Measurements from ENCODE around the gene CLVS2. TPM values are rescaled to one million over a fixed set of nuclear protein-coding genes. Genes with fewer than 3 reads are reported as not detected.

The CLVS2 gene
- not detected for total RNA-seq

- ATAC-seq (no peak), DNase-seq (peak; percentile 6)
- POLR2A ChIA-PET, result no interaction called here
- intact Hi-C loops (cut with DNase I, micrococcal nuclease), result no loop called here
- Mint-ChIP-seq H3K27ac (no peak within 1 kb of the TSS), H3K27me3 (peaks cover 38% of the 10 kb centered on the region), H3K9me3 (ENCODE audit: low read depth) (no peaks in the 10 kb centered on the region), H3K36me3 (ENCODE audit: low read depth) (no peaks in the 10 kb centered on the region), H3K4me3 (no peak within 1 kb of the TSS), H3K4me1 (no peaks in the 10 kb centered on the region)
- CTCF ChIA-PET, result no interaction called here
These were observed at the start of gene CLVS2 for GRCh38 chr6:122995921-122996793. CLVS2 (plus strand) TSS chr6:122996235; CDS start chr6:122997778, 1,543 bp downstream.

DNA sequence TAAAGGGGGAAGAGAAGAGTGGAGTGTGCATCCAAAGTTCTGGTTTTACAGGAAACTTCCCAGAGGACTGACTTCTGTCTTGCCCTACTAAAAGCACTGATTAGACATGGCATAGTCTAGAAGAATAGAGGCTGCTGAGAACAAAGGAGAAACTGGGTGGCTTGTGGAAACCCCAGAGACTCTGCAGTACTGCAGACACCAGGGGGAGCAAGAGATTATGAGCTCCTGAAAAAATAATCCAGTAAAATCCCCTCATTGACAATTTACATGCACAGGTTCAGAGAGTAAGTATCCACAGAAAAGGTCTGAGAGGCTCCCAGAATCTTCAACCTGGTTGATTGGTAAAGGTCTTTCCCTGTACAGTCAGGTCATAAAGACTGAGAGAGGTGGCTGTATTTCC lies 48.7 kb upstream of the CLVS2 start:
- POLR2A ChIA-PET, result no interaction called here
- no peak for ATAC-seq
- H3K4me1 Mint-ChIP-seq, result no peaks in the 10 kb centered on the region

DNA sequence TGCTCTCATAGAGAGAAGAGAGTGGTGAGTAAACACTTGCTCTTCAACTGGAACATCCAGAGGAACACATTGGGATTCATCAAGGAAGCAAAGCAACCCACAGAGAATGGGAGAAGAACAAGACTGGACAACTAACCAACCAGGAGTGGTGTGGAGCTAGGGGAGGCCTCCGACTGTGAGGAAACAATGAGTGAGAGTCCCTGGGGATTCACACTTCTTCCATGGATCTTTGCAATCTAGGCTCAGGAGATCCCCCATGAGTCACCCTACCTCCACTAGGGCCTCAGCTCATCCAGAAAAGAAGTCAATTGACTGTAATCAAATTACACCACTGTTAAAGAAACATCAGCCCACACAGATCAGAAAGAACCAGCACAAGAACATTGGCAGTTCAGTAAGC lies 42.3 kb upstream of the CLVS2 start:
- no peak for ATAC-seq
- Mint-ChIP-seq H3K4me3 (no peak overlapping the region), H3K4me1 (no peaks in the 10 kb centered on the region)

More for the DNA sequence above, 48.7 kb upstream of the CLVS2 start:
- intact Hi-C loops (cut with DNase I, micrococcal nuclease), result loop anchor here in 1 of 2 experiments (5.0 kb wide), 1 partner anchor 370 kb away; no protein-coding TSS in a partner anchor
- no peaks in the 10 kb centered on the region for H3K27me3 Mint-ChIP-seq
- no peak for DNase-seq
- H3K36me3 Mint-ChIP-seq (ENCODE audit: low read depth), result no peaks in the 10 kb centered on the region
- no peak overlapping the region for H3K27ac Mint-ChIP-seq
- CTCF ChIA-PET, result no interaction called here
- peaks cover 2% of the 10 kb centered on the region for H3K9me3 Mint-ChIP-seq (ENCODE audit: low read depth)
- no peak overlapping the region for H3K4me3 Mint-ChIP-seq

DNA sequence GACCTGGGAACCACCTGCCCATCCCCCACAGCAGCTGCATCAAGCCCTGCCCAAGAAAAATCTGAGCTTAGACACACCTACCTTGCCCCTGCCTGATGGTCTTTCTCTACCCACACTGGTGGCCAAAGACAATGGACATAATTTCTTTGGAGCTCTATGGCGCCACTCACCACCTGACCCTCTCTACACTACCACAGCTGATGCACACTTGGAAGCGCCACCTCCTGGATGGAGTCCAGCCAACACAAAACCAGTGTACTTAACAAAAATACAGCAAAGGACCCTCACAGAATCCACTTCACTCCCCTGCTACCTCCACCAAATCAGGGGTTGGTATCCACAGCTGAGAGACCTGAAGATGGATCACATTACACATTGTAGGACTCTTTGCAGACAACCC lies 39.7 kb upstream of the CLVS2 start:
- CTCF ChIA-PET, result no interaction called here
- Mint-ChIP-seq H3K27ac (no peak overlapping the region), H3K27me3 (no peaks in the 10 kb centered on the region), H3K36me3 (ENCODE audit: low read depth) (no peaks in the 10 kb centered on the region), H3K9me3 (ENCODE audit: low read depth) (peaks cover 25% of the 10 kb centered on the region), H3K4me3 (no peak overlapping the region), H3K4me1 (no peaks in the 10 kb centered on the region)
- POLR2A ChIA-PET, result no interaction called here
- intact Hi-C loops (cut with DNase I, micrococcal nuclease), result no loop called here
- no peak for ATAC-seq
- DNase-seq, result no peak

More for the DNA sequence above, 42.3 kb upstream of the CLVS2 start:
- intact Hi-C loops (cut with DNase I, micrococcal nuclease), result no loop called here
- CTCF ChIA-PET, result no interaction called here
- Mint-ChIP-seq H3K27ac (no peak overlapping the region), H3K36me3 (ENCODE audit: low read depth) (no peaks in the 10 kb centered on the region), H3K27me3 (no peaks in the 10 kb centered on the region), H3K9me3 (ENCODE audit: low read depth) (peaks cover 22% of the 10 kb centered on the region)
- POLR2A ChIA-PET, result no interaction called here
- DNase-seq, result no peak

GRCh38 chr6:122962000-122962624 lies 33.9 kb upstream of the CLVS2 start:
- POLR2A ChIA-PET, result no interaction called here
- DNase-seq (no peak), ATAC-seq (no peak)
- H3K9me3 Mint-ChIP-seq (ENCODE audit: low read depth), result peaks cover 27% of the 10 kb centered on the region
- no peaks in the 10 kb centered on the region for H3K4me1 Mint-ChIP-seq
- no peak overlapping the region for H3K4me3 Mint-ChIP-seq
- no peaks in the 10 kb centered on the region for H3K36me3 Mint-ChIP-seq (ENCODE audit: low read depth)
- intact Hi-C loops (cut with DNase I, micrococcal nuclease), result no loop called here
- CTCF ChIA-PET, result no interaction called here
- H3K27me3 Mint-ChIP-seq, result no peaks in the 10 kb centered on the region
- no peak overlapping the region for H3K27ac Mint-ChIP-seq

- no peaks in the 10 kb centered on the region for H3K4me1 Mint-ChIP-seq
- no peak overlapping the region for H3K27ac Mint-ChIP-seq
- ChIA-PET CTCF (no interaction called here), POLR2A (no interaction called here)
- no peaks in the 10 kb centered on the region for H3K9me3 Mint-ChIP-seq (ENCODE audit: low read depth)
- DNase-seq (no peak), ATAC-seq (no peak)
- intact Hi-C loops (cut with DNase I, micrococcal nuclease), result no loop called here
- no peak overlapping the region for H3K4me3 Mint-ChIP-seq
- no peaks in the 10 kb centered on the region for H3K27me3 Mint-ChIP-seq
- no peaks in the 10 kb centered on the region for H3K36me3 Mint-ChIP-seq (ENCODE audit: low read depth)
These were observed 26.0 kb upstream of the CLVS2 start for GRCh38 chr6:122969999-122970533.

DNA sequence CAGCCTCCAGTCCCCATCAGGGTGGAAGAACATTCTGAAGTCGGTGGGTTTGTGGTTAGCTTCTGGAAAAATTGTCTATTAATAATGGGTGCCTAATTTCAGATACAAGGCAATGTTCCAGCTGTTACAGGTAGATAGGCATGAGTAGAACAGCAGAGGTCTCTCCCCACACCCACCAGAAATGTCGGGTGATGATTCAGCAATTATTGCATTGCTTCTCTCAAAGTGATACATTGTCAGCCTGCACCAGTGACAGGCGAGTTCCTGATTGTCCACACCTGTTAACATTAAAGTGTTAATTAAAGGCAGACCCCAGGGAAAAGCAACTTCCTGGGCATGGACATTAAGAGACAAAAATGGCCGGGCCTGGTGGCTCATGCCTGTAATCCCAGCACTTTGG lies 18.9 kb upstream of the CLVS2 start:
- CTCF ChIA-PET, result no interaction called here
- Mint-ChIP-seq H3K4me1 (no peaks in the 10 kb centered on the region), H3K27me3 (no peaks in the 10 kb centered on the region), H3K36me3 (ENCODE audit: low read depth) (no peaks in the 10 kb centered on the region), H3K4me3 (no peak overlapping the region), H3K27ac (no peak overlapping the region), H3K9me3 (ENCODE audit: low read depth) (no peaks in the 10 kb centered on the region)
- no peak for DNase-seq
- intact Hi-C loops (cut with DNase I, micrococcal nuclease), result no loop called here
- POLR2A ChIA-PET, result no interaction called here
- no peak for ATAC-seq

- no peaks in the 10 kb centered on the region for H3K36me3 Mint-ChIP-seq (ENCODE audit: low read depth)
- ATAC-seq, result no peak
- POLR2A ChIA-PET, result no interaction called here
These were observed 11.6 kb upstream of the CLVS2 start for GRCh38 chr6:122984393-122984792.

GRCh38 chr6:122994256-122994655 lies 1.8 kb upstream of the CLVS2 start:
- CTCF ChIA-PET, result interaction anchor here (0.8 kb wide), 1 partner anchor 12 kb away, joined by 3 read pairs; no protein-coding TSS in a partner anchor
- Mint-ChIP-seq H3K27ac (no peak overlapping the region), H3K4me3 (no peak overlapping the region), H3K4me1 (no peaks in the 10 kb centered on the region), H3K9me3 (ENCODE audit: low read depth) (no peaks in the 10 kb centered on the region), H3K36me3 (ENCODE audit: low read depth) (no peaks in the 10 kb centered on the region), H3K27me3 (peaks cover 41% of the 10 kb centered on the region)
- POLR2A ChIA-PET, result no interaction called here
- intact Hi-C loops (cut with DNase I, micrococcal nuclease), result no loop called here
- no peak for ATAC-seq
- DNase-seq, result no peak

More at GRCh38 chr6:122984393-122984792, 11.6 kb upstream of the CLVS2 start:
- CTCF ChIA-PET, result no interaction called here
- intact Hi-C loops (cut with DNase I, micrococcal nuclease), result no loop called here
- no peaks in the 10 kb centered on the region for H3K4me1 Mint-ChIP-seq
- no peak overlapping the region for H3K4me3 Mint-ChIP-seq
- H3K27me3 Mint-ChIP-seq, result no peaks in the 10 kb centered on the region
- H3K9me3 Mint-ChIP-seq (ENCODE audit: low read depth), result peaks cover 1% of the 10 kb centered on the region
- no peak overlapping the region for H3K27ac Mint-ChIP-seq
- no peak for DNase-seq

- Mint-ChIP-seq H3K4me3 (no peak overlapping the region), H3K27ac (no peak overlapping the region), H3K4me1 (no peaks in the 10 kb centered on the region), H3K36me3 (ENCODE audit: low read depth) (no peaks in the 10 kb centered on the region), H3K27me3 (peaks cover 38% of the 10 kb centered on the region), H3K9me3 (ENCODE audit: low read depth) (no peaks in the 10 kb centered on the region)
- no peak for DNase-seq
- intact Hi-C loops (cut with DNase I, micrococcal nuclease), result no loop called here
- POLR2A ChIA-PET, result no interaction called here
- CTCF ChIA-PET, result no interaction called here
- ATAC-seq, result no peak
These were observed 915 bp downstream of the CLVS2 start for GRCh38 chr6:122996794-122997505.

- intact Hi-C loops (cut with DNase I, micrococcal nuclease), result no loop called here
- Mint-ChIP-seq H3K27me3 (peaks cover 38% of the 10 kb centered on the region), H3K36me3 (ENCODE audit: low read depth) (no peaks in the 10 kb centered on the region), H3K4me3 (no peak overlapping the region), H3K27ac (no peak overlapping the region), H3K9me3 (ENCODE audit: low read depth) (no peaks in the 10 kb centered on the region), H3K4me1 (no peaks in the 10 kb centered on the region)
- POLR2A ChIA-PET, result no interaction called here
- CTCF ChIA-PET, result interaction anchor here (0.5 kb wide), 1 partner anchor 11 kb away, joined by 3 read pairs; no protein-coding TSS in a partner anchor
- DNase-seq (no peak), ATAC-seq (no peak)
These were observed 1.6 kb downstream of the CLVS2 start for GRCh38 chr6:122997541-122998150.

Data from activated CD4-positive, alpha-beta T cell treated with anti-CD3 and anti-CD28 coated beads for 36 hours (primary cell).